Tibial nerve (tissue), 4 donors: ENCODE measurements around the gene ASPG.

Experiments
- EP300 ChIP-seq, 2 donors: sonication (generic); formaldehyde crosslinking; IDR thresholded peaks; one replicate each; pipeline ENCODE4 v1.6.1; 2017; ENCODE audit warnings: antibody characterized with exemption in 2 of 2, mild to moderate bottlenecking in 1 of 2
- POLR2A ChIP-seq, 2 donors: fragments of 450-650 bp; IDR thresholded peaks; one replicate each; pipeline ENCODE4 v1.6.1; 2017; ENCODE audit warnings: antibody characterized with exemption in 2 of 2, mild to moderate bottlenecking in 2 of 2, moderate library complexity in 2 of 2
- TF ChIP-seq, protein P1 (sequence below), 5 experiments: fragments of 200-600 bp in 3 of 5; fragments of 450-650 bp in 2 of 5; sonication (generic) in 3 of 5; IDR thresholded peaks; one replicate each; pipeline ENCODE4 v1.5.1; 2016 to 2019; ENCODE audit warnings: antibody characterized with exemption in 5 of 5, mild to moderate bottlenecking in 3 of 5, moderate library complexity in 2 of 5

DNA sequence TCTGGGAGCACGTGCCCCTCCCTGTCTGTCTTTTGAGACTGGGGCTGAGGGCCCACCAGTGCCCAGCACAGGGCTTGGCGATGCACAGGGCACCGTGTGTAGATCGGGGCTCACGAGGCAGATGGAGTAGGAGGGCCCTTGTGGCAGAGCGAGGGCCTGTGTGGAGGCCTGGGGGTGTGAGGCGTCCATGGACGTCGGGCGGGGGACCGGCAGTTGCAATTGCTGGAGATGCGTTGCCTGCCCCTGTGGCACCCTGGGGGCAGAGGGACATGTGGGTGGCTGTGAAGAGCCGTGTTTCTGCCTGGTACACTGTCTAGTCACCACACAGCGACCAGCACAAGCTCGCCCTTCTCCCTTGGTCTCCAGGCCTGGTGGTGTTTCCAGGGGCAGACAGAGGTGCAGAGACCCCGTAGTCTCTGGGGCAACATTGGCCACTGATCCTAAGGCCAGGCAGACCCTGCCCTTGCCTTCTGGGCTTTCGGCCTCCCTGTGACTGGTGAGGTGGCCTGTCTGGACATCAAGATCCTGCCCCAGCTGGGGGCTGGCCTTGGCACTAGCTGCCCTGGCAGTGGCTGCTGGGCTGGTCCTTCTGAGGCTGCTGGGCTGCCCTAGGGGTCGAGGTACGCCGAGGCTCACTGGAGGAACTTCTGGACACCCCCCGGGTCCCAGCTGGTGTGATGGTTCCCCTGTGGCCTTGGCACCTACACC is 67.3 kb downstream of the ASPG start:
- TF ChIP-seq EP300 (IDR thresholded peaks at IDR 0.05): no peak
- TF ChIP-seq, protein P1, sequence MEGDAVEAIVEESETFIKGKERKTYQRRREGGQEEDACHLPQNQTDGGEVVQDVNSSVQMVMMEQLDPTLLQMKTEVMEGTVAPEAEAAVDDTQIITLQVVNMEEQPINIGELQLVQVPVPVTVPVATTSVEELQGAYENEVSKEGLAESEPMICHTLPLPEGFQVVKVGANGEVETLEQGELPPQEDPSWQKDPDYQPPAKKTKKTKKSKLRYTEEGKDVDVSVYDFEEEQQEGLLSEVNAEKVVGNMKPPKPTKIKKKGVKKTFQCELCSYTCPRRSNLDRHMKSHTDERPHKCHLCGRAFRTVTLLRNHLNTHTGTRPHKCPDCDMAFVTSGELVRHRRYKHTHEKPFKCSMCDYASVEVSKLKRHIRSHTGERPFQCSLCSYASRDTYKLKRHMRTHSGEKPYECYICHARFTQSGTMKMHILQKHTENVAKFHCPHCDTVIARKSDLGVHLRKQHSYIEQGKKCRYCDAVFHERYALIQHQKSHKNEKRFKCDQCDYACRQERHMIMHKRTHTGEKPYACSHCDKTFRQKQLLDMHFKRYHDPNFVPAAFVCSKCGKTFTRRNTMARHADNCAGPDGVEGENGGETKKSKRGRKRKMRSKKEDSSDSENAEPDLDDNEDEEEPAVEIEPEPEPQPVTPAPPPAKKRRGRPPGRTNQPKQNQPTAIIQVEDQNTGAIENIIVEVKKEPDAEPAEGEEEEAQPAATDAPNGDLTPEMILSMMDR (IDR thresholded peaks at IDR 0.05): no peak
- TF ChIP-seq POLR2A (IDR thresholded peaks at IDR 0.05): no peak
